Measurements from ENCODE around the gene DCHS2. TPM values are rescaled to one million over a fixed set of nuclear protein-coding genes. Genes with fewer than 3 reads are reported as not detected.

The DCHS2 gene
- total and polyA plus RNA-seq, 10 of the 15 experiments (the other 5 are each of a cell fraction or from before 2014, with no cell fraction given) = 0.01 to 0.31 (median 0.06) TPM; not detected in 3

DNA sequence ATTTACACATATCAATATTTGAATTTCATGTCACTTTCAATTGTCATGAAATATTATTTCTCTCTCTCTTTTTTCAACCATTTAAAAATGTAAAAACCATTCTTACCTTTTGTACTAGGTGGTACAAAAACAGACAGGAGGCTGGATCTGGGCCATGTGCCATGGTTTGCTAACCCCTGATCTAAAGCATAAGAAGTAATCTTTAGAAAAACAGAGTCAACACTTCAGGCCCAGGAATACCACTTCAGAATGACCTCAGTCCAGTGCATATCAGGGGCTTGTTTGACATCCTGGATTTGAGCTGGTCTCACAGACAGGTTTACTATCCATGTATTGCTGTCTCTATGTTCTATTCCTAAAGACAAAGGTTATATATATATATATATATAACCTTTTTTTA is 102.5 kb downstream of the DCHS2 start:
- intact Hi-C loops (cut with micrococcal nuclease; ENCODE audit: unreplicated experiment) (no loop called here), in situ Hi-C loops (cut with MboI) (no loop called here)
- H4K20me1 ChIP-seq (ENCODE audit: control insufficient read depth, insufficient read depth) = no peaks in the 10 kb centered on the region
- FAIRE-seq = no peak
- no peak for ATAC-seq
- no peak overlapping the region for H3K27ac ChIP-seq (ENCODE audit: control insufficient read depth, insufficient read depth)
- H3K9ac ChIP-seq (ENCODE audit: control insufficient read depth, insufficient read depth, low read length) = no peak overlapping the region
- no peak for DNase-seq (ENCODE audit: low read depth, low spot score)
- TF ChIP-seq, protein P1, sequence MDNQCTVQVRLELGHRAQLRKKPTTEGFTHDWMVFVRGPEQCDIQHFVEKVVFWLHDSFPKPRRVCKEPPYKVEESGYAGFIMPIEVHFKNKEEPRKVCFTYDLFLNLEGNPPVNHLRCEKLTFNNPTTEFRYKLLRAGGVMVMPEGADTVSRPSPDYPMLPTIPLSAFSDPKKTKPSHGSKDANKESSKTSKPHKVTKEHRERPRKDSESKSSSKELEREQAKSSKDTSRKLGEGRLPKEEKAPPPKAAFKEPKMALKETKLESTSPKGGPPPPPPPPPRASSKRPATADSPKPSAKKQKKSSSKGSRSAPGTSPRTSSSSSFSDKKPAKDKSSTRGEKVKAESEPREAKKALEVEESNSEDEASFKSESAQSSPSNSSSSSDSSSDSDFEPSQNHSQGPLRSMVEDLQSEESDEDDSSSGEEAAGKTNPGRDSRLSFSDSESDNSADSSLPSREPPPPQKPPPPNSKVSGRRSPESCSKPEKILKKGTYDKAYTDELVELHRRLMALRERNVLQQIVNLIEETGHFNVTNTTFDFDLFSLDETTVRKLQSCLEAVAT (IDR thresholded peaks at IDR 0.05) = no peak
- TF ChIP-seq, protein P2, sequence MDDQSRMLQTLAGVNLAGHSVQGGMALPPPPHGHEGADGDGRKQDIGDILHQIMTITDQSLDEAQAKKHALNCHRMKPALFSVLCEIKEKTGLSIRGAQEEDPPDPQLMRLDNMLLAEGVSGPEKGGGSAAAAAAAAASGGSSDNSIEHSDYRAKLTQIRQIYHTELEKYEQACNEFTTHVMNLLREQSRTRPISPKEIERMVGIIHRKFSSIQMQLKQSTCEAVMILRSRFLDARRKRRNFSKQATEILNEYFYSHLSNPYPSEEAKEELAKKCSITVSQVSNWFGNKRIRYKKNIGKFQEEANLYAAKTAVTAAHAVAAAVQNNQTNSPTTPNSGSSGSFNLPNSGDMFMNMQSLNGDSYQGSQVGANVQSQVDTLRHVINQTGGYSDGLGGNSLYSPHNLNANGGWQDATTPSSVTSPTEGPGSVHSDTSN (IDR thresholded peaks at IDR 0.05; ENCODE audit: insufficient replicate concordance, low read depth, low read length) = no peak
- no peak for TF ChIP-seq SRF (IDR thresholded peaks at IDR 0.05; ENCODE audit: low read depth in 2 of 2, low read length in 2 of 2)
- TF ChIP-seq, protein P3, sequence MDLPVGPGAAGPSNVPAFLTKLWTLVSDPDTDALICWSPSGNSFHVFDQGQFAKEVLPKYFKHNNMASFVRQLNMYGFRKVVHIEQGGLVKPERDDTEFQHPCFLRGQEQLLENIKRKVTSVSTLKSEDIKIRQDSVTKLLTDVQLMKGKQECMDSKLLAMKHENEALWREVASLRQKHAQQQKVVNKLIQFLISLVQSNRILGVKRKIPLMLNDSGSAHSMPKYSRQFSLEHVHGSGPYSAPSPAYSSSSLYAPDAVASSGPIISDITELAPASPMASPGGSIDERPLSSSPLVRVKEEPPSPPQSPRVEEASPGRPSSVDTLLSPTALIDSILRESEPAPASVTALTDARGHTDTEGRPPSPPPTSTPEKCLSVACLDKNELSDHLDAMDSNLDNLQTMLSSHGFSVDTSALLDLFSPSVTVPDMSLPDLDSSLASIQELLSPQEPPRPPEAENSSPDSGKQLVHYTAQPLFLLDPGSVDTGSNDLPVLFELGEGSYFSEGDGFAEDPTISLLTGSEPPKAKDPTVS (IDR thresholded peaks at IDR 0.05; ENCODE audit: low read depth, low read length) = no peak
- no peak for TF ChIP-seq TAF1 (IDR thresholded peaks at IDR 0.05; ENCODE audit: borderline replicate concordance, low read depth, low read length)
- TF ChIP-seq CEBPB (IDR thresholded peaks at IDR 0.05; ENCODE audit: borderline replicate concordance in 1 of 2, low read depth in 2 of 2, low read length in 2 of 2) = no peak
- TF ChIP-seq, protein P4, sequence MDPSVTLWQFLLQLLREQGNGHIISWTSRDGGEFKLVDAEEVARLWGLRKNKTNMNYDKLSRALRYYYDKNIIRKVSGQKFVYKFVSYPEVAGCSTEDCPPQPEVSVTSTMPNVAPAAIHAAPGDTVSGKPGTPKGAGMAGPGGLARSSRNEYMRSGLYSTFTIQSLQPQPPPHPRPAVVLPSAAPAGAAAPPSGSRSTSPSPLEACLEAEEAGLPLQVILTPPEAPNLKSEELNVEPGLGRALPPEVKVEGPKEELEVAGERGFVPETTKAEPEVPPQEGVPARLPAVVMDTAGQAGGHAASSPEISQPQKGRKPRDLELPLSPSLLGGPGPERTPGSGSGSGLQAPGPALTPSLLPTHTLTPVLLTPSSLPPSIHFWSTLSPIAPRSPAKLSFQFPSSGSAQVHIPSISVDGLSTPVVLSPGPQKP (IDR thresholded peaks at IDR 0.05; ENCODE audit: low read depth, low read length) = no peak
- no peak overlapping the region for H3K4me2 ChIP-seq (ENCODE audit: control insufficient read depth, insufficient read depth)
- ChIA-PET SMC1A (ENCODE audit: uncharacterized antibody, unreplicated experiment) (no interaction called here), POLR2A (no interaction called here), CTCF (no interaction called here), RAD21 (ENCODE audit: unreplicated experiment) (no interaction called here)
- H3K36me3 ChIP-seq (ENCODE audit: control insufficient read depth in 2 of 2, insufficient read depth in 2 of 2, low read length in 1 of 2) = no peaks in the 10 kb centered on the region
- peaks cover 0 to 2% of the 10 kb centered on the region in 2 experiments; a peak in 1 of 4 replicates for H3K27me3 ChIP-seq (replicated peaks in 1 of 2; ENCODE audit: control insufficient read depth in 2 of 2, insufficient read depth in 2 of 2, low read length in 1 of 2)
- no peaks in the 10 kb centered on the region for H3K79me2 ChIP-seq (ENCODE audit: control insufficient read depth, insufficient read depth, low read length)
- no TSS peak for BruUV-seq (replicated peaks)
- H3K4me1 ChIP-seq (ENCODE audit: control insufficient read depth, insufficient read depth, low read length) = no peaks in the 10 kb centered on the region
- no peak overlapping the region for H3K4me3 ChIP-seq
- no peak overlapping the region for H2AFZ ChIP-seq (ENCODE audit: control insufficient read depth, low read depth, low read length)
- no peaks in the 10 kb centered on the region for H3K9me3 ChIP-seq (replicated peaks; ENCODE audit: control insufficient read depth, insufficient read depth, low read length)

All from GM12878 (cell line).